OCI-LY1 (cell line): ENCODE results near the gene RNU1-2.
"Not testable (repeated sequence)": the region's sequence is repeated elsewhere in the genome, so short reads cannot be mapped to it uniquely, and the experiment has no call there.

Experiments
- H2AFZ ChIP-seq: fragments of 200-600 bp; sonication (generic), shearing (Covaris generic); 2 replicates; pipeline ENCODE4 v1.6.0; 2014; ENCODE audit warnings: antibody characterized with exemption, mild to moderate bottlenecking, low read length
- H3F3A ChIP-seq: fragments of 200-600 bp; sonication (generic), shearing (Covaris generic); 2 replicates; pipeline ENCODE4 v1.6.0; 2014; ENCODE audit warnings: mild to moderate bottlenecking, antibody characterized with exemption, low read length, moderate library complexity; ENCODE audit not compliant: insufficient read depth
- H3K27ac ChIP-seq: fragments of 200-600 bp; sonication (generic); 2 replicates; pipeline ENCODE4 v1.5.1; 2014; ENCODE audit warnings: low read length, mixed run types, mild to moderate bottlenecking, low read depth; ENCODE audit not compliant: poor library complexity, severe bottlenecking
- H3K27me3 ChIP-seq: fragments of 200-600 bp; sonication (generic); 2 replicates; pipeline ENCODE4 v1.6.0; 2014; ENCODE audit warnings: antibody characterized with exemption, mild to moderate bottlenecking, low read length, moderate library complexity; ENCODE audit not compliant: insufficient read depth
- H3K36me3 ChIP-seq: fragments of 200-600 bp; sonication (generic); 2 replicates; pipeline ENCODE4 v1.6.1; 2014; ENCODE audit warnings: mild to moderate bottlenecking, antibody characterized with exemption, low read length, moderate library complexity, mixed read lengths; ENCODE audit not compliant: insufficient read depth
- H3K4me1 ChIP-seq: fragments of 200-600 bp; sonication (generic); 2 replicates; pipeline ENCODE4 v1.5.1; 2014; ENCODE audit warnings: mild to moderate bottlenecking, low read length, moderate library complexity; ENCODE audit not compliant: insufficient read depth, severe bottlenecking
- H3K4me2 ChIP-seq: fragments of 200-600 bp; sonication (generic), shearing (Covaris generic); 2 replicates; pipeline ENCODE4 v1.6.1; 2014; ENCODE audit warnings: low read length
- H3K4me3 ChIP-seq: fragments of 200-600 bp; sonication (generic); 2 replicates; pipeline ENCODE4 v1.5.1; 2014; ENCODE audit warnings: low read length, low read depth, mild to moderate bottlenecking, mixed read lengths; ENCODE audit not compliant: poor library complexity, severe bottlenecking
- H3K79me2 ChIP-seq: fragments of 200-600 bp; shearing (Covaris generic); 2 replicates; pipeline ENCODE4 v1.6.1; 2016; ENCODE audit warnings: mixed run types, low read length, mixed read lengths; ENCODE audit not compliant: insufficient read depth
- H3K9ac ChIP-seq: fragments of 200-600 bp; sonication (generic), shearing (Covaris generic); 2 replicates; pipeline ENCODE4 v1.6.1; 2014; ENCODE audit warnings: mild to moderate bottlenecking, low read length, mixed read lengths
- H3K9me2 ChIP-seq: fragments of 200-600 bp; sonication (generic), shearing (Covaris generic); 2 replicates; pipeline ENCODE4 v1.6.1; 2014; ENCODE audit warnings: low read depth, mild to moderate bottlenecking, low read length, mixed read lengths
- H3K9me3 ChIP-seq: fragments of 200-600 bp; shearing (Covaris generic); 2 replicates; pipeline ENCODE4 v1.6.1; 2014; ENCODE audit warnings: low read length, mixed read lengths
- H4K20me1 ChIP-seq: fragments of 200-600 bp; sonication (generic), shearing (Covaris generic); 2 replicates; pipeline ENCODE4 v1.6.0; 2016; ENCODE audit warnings: mild to moderate bottlenecking, low read length; ENCODE audit not compliant: insufficient read depth
- CTCF ChIP-seq: fragments of 200-600 bp; sonication (generic), shearing (Covaris generic); IDR thresholded peaks from 2 replicates; pipeline ENCODE4 v1.5.1; 2017; ENCODE audit warnings: mild to moderate bottlenecking, antibody characterized with exemption, low read length, moderate library complexity, mixed read lengths
- EZH2 ChIP-seq: fragments of 200-600 bp; sonication (generic), shearing (Covaris generic); IDR thresholded peaks from 2 replicates; pipeline ENCODE4 v1.8.0; 2017; ENCODE audit warnings: borderline replicate concordance, mixed run types, mild to moderate bottlenecking, antibody characterized with exemption, low read length, moderate library complexity, mixed read lengths

RNU1-2 gene

GRCh38 chr1:16888860-16889816 lies 6.6 kb upstream of the RNU1-2 start:
- Histone ChIP-seq H3K9ac (peak overlapping the region; percentile 47; the same call in 1 of the 2 replicates), H3K9me2 (no peaks in the 10 kb centered on the region), H3K4me3 (peak overlapping the region; percentile 51), H3K27ac (no peak overlapping the region), H3K4me2 (peak overlapping the region; percentile 48), H3K36me3 (no peaks in the 10 kb centered on the region), H3F3A (no peaks in the 10 kb centered on the region), H3K79me2 (no peaks in the 10 kb centered on the region), H2AFZ (no peak overlapping the region), H3K27me3 (no peaks in the 10 kb centered on the region), H3K4me1 (peaks cover 5% of the 10 kb centered on the region), H4K20me1 (no peaks in the 10 kb centered on the region), H3K9me3 (no peaks in the 10 kb centered on the region)
- no peak for TF ChIP-seq EZH2
- TF ChIP-seq CTCF, result no peak

- H3K79me2 ChIP-seq, H2AFZ ChIP-seq, H3K4me3 ChIP-seq, H3K27ac ChIP-seq, H3K9me3 ChIP-seq, H3K4me1 ChIP-seq, H3K9me2 ChIP-seq, H3K36me3 ChIP-seq, H3K4me2 ChIP-seq, H3K27me3 ChIP-seq, H4K20me1 ChIP-seq, H3F3A ChIP-seq, H3K9ac ChIP-seq: not testable (repeated sequence)
These were observed 5.2 kb upstream of the RNU1-2 start for GRCh38 chr1:16890539-16891021.

GRCh38 chr1:16891057-16891456 lies 4.7 kb upstream of the RNU1-2 start:
- not testable (repeated sequence) for H3K79me2 ChIP-seq, H3K9me2 ChIP-seq, H3K4me1 ChIP-seq, H2AFZ ChIP-seq, H4K20me1 ChIP-seq, H3K4me2 ChIP-seq, H3F3A ChIP-seq, H3K9ac ChIP-seq, H3K36me3 ChIP-seq, H3K27me3 ChIP-seq, H3K4me3 ChIP-seq, H3K9me3 ChIP-seq, H3K27ac ChIP-seq

- not testable (repeated sequence) for H2AFZ ChIP-seq, H3K27ac ChIP-seq, H3K9ac ChIP-seq, H3F3A ChIP-seq, H3K9me2 ChIP-seq, H3K36me3 ChIP-seq, H4K20me1 ChIP-seq, H3K4me2 ChIP-seq, H3K4me3 ChIP-seq, H3K79me2 ChIP-seq, H3K27me3 ChIP-seq, H3K9me3 ChIP-seq
- H3K4me1 ChIP-seq, result peaks cover 20% of the 10 kb centered on the region
These were observed 2.7 kb upstream of the RNU1-2 start for GRCh38 chr1:16892978-16893525.

- not testable (repeated sequence) for H3K4me3 ChIP-seq, H4K20me1 ChIP-seq, H2AFZ ChIP-seq, H3K9me3 ChIP-seq, H3K9me2 ChIP-seq, H3K36me3 ChIP-seq, H3K9ac ChIP-seq, H3K27me3 ChIP-seq, H3K79me2 ChIP-seq, H3F3A ChIP-seq, H3K27ac ChIP-seq, H3K4me2 ChIP-seq
- H3K4me1 ChIP-seq, result peaks cover 20% of the 10 kb centered on the region
These were observed 2.0 kb upstream of the RNU1-2 start for GRCh38 chr1:16893796-16894195.

GRCh38 chr1:16894338-16894737 lies 1.4 kb upstream of the RNU1-2 start:
- H3K27ac ChIP-seq, H2AFZ ChIP-seq, H3K79me2 ChIP-seq, H3K4me2 ChIP-seq, H4K20me1 ChIP-seq, H3F3A ChIP-seq, H3K9me3 ChIP-seq, H3K36me3 ChIP-seq, H3K27me3 ChIP-seq, H3K9me2 ChIP-seq, H3K9ac ChIP-seq, H3K4me3 ChIP-seq: not testable (repeated sequence)
- H3K4me1 ChIP-seq, result peaks cover 20% of the 10 kb centered on the region
